Measurements from ENCODE around the gene VPS35L.
A peak's percentile ranks its signal among the peaks of the same experiment; 100 is the strongest.

Gene VPS35L

GRCh38 chr16:19645557-19645981 is 90.1 kb downstream of the VPS35L start:
- Histone ChIP-seq H3K9ac (ENCODE audit: low read length) (no peak overlapping the region), H3K79me1 (ENCODE audit: low read length) (no peaks in the 10 kb centered on the region), H3K56ac (ENCODE audit: low read length) (no peak overlapping the region), H2BK15ac (replicated peaks; ENCODE audit: low read depth) (no peak overlapping the region), H3K4me1 (ENCODE audit: control insufficient read depth, low read depth, low read length) (no peaks in the 10 kb centered on the region), H3K4ac (ENCODE audit: low read depth, low read length) (no peak overlapping the region), H2BK120ac (ENCODE audit: low read depth, low read length) (no peak overlapping the region), H3K27me3 (ENCODE audit: insufficient read depth, low read length, poor library complexity) (no peaks in the 10 kb centered on the region), H3K23ac (ENCODE audit: low read length) (no peak overlapping the region), H2AK5ac (ENCODE audit: low read length) (no peak overlapping the region), H3K4me3 (ENCODE audit: low read length) (no peak overlapping the region), H3K27ac (ENCODE audit: low read depth, low read length) (no peak overlapping the region), H3K36me3 (ENCODE audit: control insufficient read depth, insufficient read depth, low read length) (no peaks in the 10 kb centered on the region), H3K4me2 (ENCODE audit: low read length) (no peak overlapping the region), H3K18ac (ENCODE audit: low read length) (no peak overlapping the region), H4K8ac (ENCODE audit: low read depth, low read length) (no peak overlapping the region), H3K79me2 (ENCODE audit: control insufficient read depth, insufficient read depth, low read length) (no peaks in the 10 kb centered on the region), H2BK5ac (ENCODE audit: low read length) (no peak overlapping the region), H4K5ac (ENCODE audit: low read length) (no peak overlapping the region)
- WGBS (ENCODE audit: extremely low coverage, insufficient coverage, low lambda C conversion rate): no CpG with 5 or more reads among the region's 7 CpGs
- peak; percentile 7 for DNase-seq

GRCh38 chr16:19649980-19650379 is 94.5 kb downstream of the VPS35L start:
- no peak overlapping the region for H4K5ac ChIP-seq (ENCODE audit: low read length)
- DNase-seq: no peak
- no peak overlapping the region for H2AK5ac ChIP-seq (ENCODE audit: low read length)
- no CpG with 5 or more reads among the region's 3 CpGs for WGBS (ENCODE audit: extremely low coverage, insufficient coverage, low lambda C conversion rate)
- no peak overlapping the region for H3K23ac ChIP-seq (ENCODE audit: low read length)
- H3K36me3 ChIP-seq (ENCODE audit: control insufficient read depth, insufficient read depth, low read length): peaks cover 1% of the 10 kb centered on the region
- no peak overlapping the region for H2BK5ac ChIP-seq (ENCODE audit: low read length)
- no peak overlapping the region for H4K8ac ChIP-seq (ENCODE audit: low read depth, low read length)
- no peak overlapping the region for H2BK120ac ChIP-seq (ENCODE audit: low read depth, low read length)
- no peak overlapping the region for H3K4me3 ChIP-seq (ENCODE audit: low read length)
- no peaks in the 10 kb centered on the region for H3K27me3 ChIP-seq (ENCODE audit: insufficient read depth, low read length, poor library complexity)
- H3K18ac ChIP-seq (ENCODE audit: low read length): no peak overlapping the region
- no peak overlapping the region for H3K27ac ChIP-seq (ENCODE audit: low read depth, low read length)
- H3K4me1 ChIP-seq (ENCODE audit: control insufficient read depth, low read depth, low read length): no peaks in the 10 kb centered on the region
- no peak overlapping the region for H3K4me2 ChIP-seq (ENCODE audit: low read length)
- H3K79me2 ChIP-seq (ENCODE audit: control insufficient read depth, insufficient read depth, low read length): no peaks in the 10 kb centered on the region
- H3K9ac ChIP-seq (ENCODE audit: low read length): no peak overlapping the region
- H2BK15ac ChIP-seq (replicated peaks; ENCODE audit: low read depth): no peak overlapping the region
- no peak overlapping the region for H3K56ac ChIP-seq (ENCODE audit: low read length)
- H3K79me1 ChIP-seq (ENCODE audit: low read length): no peaks in the 10 kb centered on the region
- H3K4ac ChIP-seq (ENCODE audit: low read depth, low read length): no peak overlapping the region

GRCh38 chr16:19654147-19654546 is 98.6 kb downstream of the VPS35L start:
- Histone ChIP-seq H3K18ac (ENCODE audit: low read length) (no peak overlapping the region), H2AK5ac (ENCODE audit: low read length) (no peak overlapping the region), H3K79me1 (ENCODE audit: low read length) (no peaks in the 10 kb centered on the region), H3K27me3 (ENCODE audit: insufficient read depth, low read length, poor library complexity) (no peaks in the 10 kb centered on the region), H3K27ac (ENCODE audit: low read depth, low read length) (no peak overlapping the region), H3K56ac (ENCODE audit: low read length) (no peak overlapping the region), H4K5ac (ENCODE audit: low read length) (no peak overlapping the region), H3K36me3 (ENCODE audit: control insufficient read depth, insufficient read depth, low read length) (peaks cover 1% of the 10 kb centered on the region), H3K9ac (ENCODE audit: low read length) (no peak overlapping the region), H3K79me2 (ENCODE audit: control insufficient read depth, insufficient read depth, low read length) (no peaks in the 10 kb centered on the region), H3K4me3 (ENCODE audit: low read length) (no peak overlapping the region), H3K4ac (ENCODE audit: low read depth, low read length) (no peak overlapping the region), H2BK15ac (replicated peaks; ENCODE audit: low read depth) (no peak overlapping the region), H3K4me1 (ENCODE audit: control insufficient read depth, low read depth, low read length) (no peaks in the 10 kb centered on the region), H4K8ac (ENCODE audit: low read depth, low read length) (no peak overlapping the region), H3K23ac (ENCODE audit: low read length) (no peak overlapping the region), H2BK5ac (ENCODE audit: low read length) (no peak overlapping the region), H3K4me2 (ENCODE audit: low read length) (no peak overlapping the region), H2BK120ac (ENCODE audit: low read depth, low read length) (no peak overlapping the region)
- DNase-seq: no peak
- no CpG with 5 or more reads among the region's 9 CpGs for WGBS (ENCODE audit: extremely low coverage, insufficient coverage, low lambda C conversion rate)

GRCh38 chr16:19655242-19655777 is 99.8 kb downstream of the VPS35L start:
- H3K18ac ChIP-seq (ENCODE audit: low read length): no peak overlapping the region
- H3K4me3 ChIP-seq (ENCODE audit: low read length): no peak overlapping the region
- H3K79me1 ChIP-seq (ENCODE audit: low read length): no peaks in the 10 kb centered on the region
- no peaks in the 10 kb centered on the region for H3K79me2 ChIP-seq (ENCODE audit: control insufficient read depth, insufficient read depth, low read length)
- H3K36me3 ChIP-seq (ENCODE audit: control insufficient read depth, insufficient read depth, low read length): peaks cover 1% of the 10 kb centered on the region
- H3K27me3 ChIP-seq (ENCODE audit: insufficient read depth, low read length, poor library complexity): no peaks in the 10 kb centered on the region
- H4K5ac ChIP-seq (ENCODE audit: low read length): no peak overlapping the region
- no peak overlapping the region for H4K8ac ChIP-seq (ENCODE audit: low read depth, low read length)
- H2BK5ac ChIP-seq (ENCODE audit: low read length): no peak overlapping the region
- no peak overlapping the region for H3K27ac ChIP-seq (ENCODE audit: low read depth, low read length)
- no peak overlapping the region for H3K9ac ChIP-seq (ENCODE audit: low read length)
- no peak overlapping the region for H2BK120ac ChIP-seq (ENCODE audit: low read depth, low read length)
- H3K4me1 ChIP-seq (ENCODE audit: control insufficient read depth, low read depth, low read length): no peaks in the 10 kb centered on the region
- no peak overlapping the region for H2BK15ac ChIP-seq (replicated peaks; ENCODE audit: low read depth)
- no peak overlapping the region for H3K56ac ChIP-seq (ENCODE audit: low read length)
- H3K23ac ChIP-seq (ENCODE audit: low read length): no peak overlapping the region
- WGBS (ENCODE audit: extremely low coverage, insufficient coverage, low lambda C conversion rate): no CpG with 5 or more reads among the region's 9 CpGs
- H3K4me2 ChIP-seq (ENCODE audit: low read length): no peak overlapping the region
- no peak overlapping the region for H2AK5ac ChIP-seq (ENCODE audit: low read length)
- no peak for DNase-seq
- H3K4ac ChIP-seq (ENCODE audit: low read depth, low read length): no peak overlapping the region

GRCh38 chr16:19657831-19658230 is 102.3 kb downstream of the VPS35L start:
- Histone ChIP-seq H2BK5ac (ENCODE audit: low read length) (no peak overlapping the region), H3K4me3 (ENCODE audit: low read length) (no peak overlapping the region), H4K8ac (ENCODE audit: low read depth, low read length) (no peak overlapping the region), H3K4ac (ENCODE audit: low read depth, low read length) (no peak overlapping the region), H3K4me2 (ENCODE audit: low read length) (no peak overlapping the region), H4K5ac (ENCODE audit: low read length) (no peak overlapping the region), H3K79me1 (ENCODE audit: low read length) (no peaks in the 10 kb centered on the region), H3K27ac (ENCODE audit: low read depth, low read length) (no peak overlapping the region), H2BK120ac (ENCODE audit: low read depth, low read length) (no peak overlapping the region), H3K79me2 (ENCODE audit: control insufficient read depth, insufficient read depth, low read length) (no peaks in the 10 kb centered on the region), H3K27me3 (ENCODE audit: insufficient read depth, low read length, poor library complexity) (no peaks in the 10 kb centered on the region), H2BK15ac (replicated peaks; ENCODE audit: low read depth) (no peak overlapping the region), H2AK5ac (ENCODE audit: low read length) (no peak overlapping the region), H3K4me1 (ENCODE audit: control insufficient read depth, low read depth, low read length) (no peaks in the 10 kb centered on the region), H3K9ac (ENCODE audit: low read length) (no peak overlapping the region), H3K18ac (ENCODE audit: low read length) (no peak overlapping the region), H3K36me3 (ENCODE audit: control insufficient read depth, insufficient read depth, low read length) (peaks cover 1% of the 10 kb centered on the region), H3K23ac (ENCODE audit: low read length) (no peak overlapping the region), H3K56ac (ENCODE audit: low read length) (no peak overlapping the region)
- no CpG with 5 or more reads among the region's 4 CpGs for WGBS (ENCODE audit: extremely low coverage, insufficient coverage, low lambda C conversion rate)
- no peak for DNase-seq

- no peaks in the 10 kb centered on the region for H3K36me3 ChIP-seq (ENCODE audit: control insufficient read depth, insufficient read depth, low read length)
- H3K27me3 ChIP-seq (ENCODE audit: insufficient read depth, low read length, poor library complexity): no peaks in the 10 kb centered on the region
- H3K4me2 ChIP-seq (ENCODE audit: low read length): no peak overlapping the region
- no peak overlapping the region for H3K56ac ChIP-seq (ENCODE audit: low read length)
- H4K8ac ChIP-seq (ENCODE audit: low read depth, low read length): no peak overlapping the region
- no peak overlapping the region for H4K5ac ChIP-seq (ENCODE audit: low read length)
- no peak overlapping the region for H2AK5ac ChIP-seq (ENCODE audit: low read length)
- no peak for DNase-seq
- H2BK120ac ChIP-seq (ENCODE audit: low read depth, low read length): no peak overlapping the region
- no peaks in the 10 kb centered on the region for H3K79me1 ChIP-seq (ENCODE audit: low read length)
- no peak overlapping the region for H2BK5ac ChIP-seq (ENCODE audit: low read length)
- H3K4ac ChIP-seq (ENCODE audit: low read depth, low read length): no peak overlapping the region
- no peaks in the 10 kb centered on the region for H3K4me1 ChIP-seq (ENCODE audit: control insufficient read depth, low read depth, low read length)
- no peak overlapping the region for H3K27ac ChIP-seq (ENCODE audit: low read depth, low read length)
- H3K18ac ChIP-seq (ENCODE audit: low read length): no peak overlapping the region
- H2BK15ac ChIP-seq (replicated peaks; ENCODE audit: low read depth): no peak overlapping the region
- no peak overlapping the region for H3K9ac ChIP-seq (ENCODE audit: low read length)
- no peaks in the 10 kb centered on the region for H3K79me2 ChIP-seq (ENCODE audit: control insufficient read depth, insufficient read depth, low read length)
- H3K4me3 ChIP-seq (ENCODE audit: low read length): no peak overlapping the region
- WGBS (ENCODE audit: extremely low coverage, insufficient coverage, low lambda C conversion rate): no CpG with 5 or more reads among the region's 1 CpG
- H3K23ac ChIP-seq (ENCODE audit: low read length): no peak overlapping the region
Observed at GRCh38 chr16:19659554-19659953, 104.1 kb downstream of the VPS35L start.

Measured in mesendoderm (in vitro differentiated cells).